Melanocyte of skin (primary cell): ENCODE data around the gene CXXC1. TPM values are rescaled to one million over a fixed set of nuclear protein-coding genes. Genes with fewer than 3 reads are reported as not detected.

Experiments used
- small RNA-seq, 2 donors: library from RNA; depleted of rRNA; stranded (forward); fragments of <200 nt; gene quantifications; one replicate each; pipeline ENCODE3, GENCODE V24; 2012
- total RNA-seq, 2 donors: library from RNA; depleted of rRNA; stranded (reverse); fragments of >200 nt; gene quantifications; 2 replicates each; pipeline ENCODE4 v1.2.3, GENCODE V29; 2012

Gene CXXC1
- total RNA-seq, result 10 to 100 TPM; 37.5 to 54.3 TPM

DNA sequence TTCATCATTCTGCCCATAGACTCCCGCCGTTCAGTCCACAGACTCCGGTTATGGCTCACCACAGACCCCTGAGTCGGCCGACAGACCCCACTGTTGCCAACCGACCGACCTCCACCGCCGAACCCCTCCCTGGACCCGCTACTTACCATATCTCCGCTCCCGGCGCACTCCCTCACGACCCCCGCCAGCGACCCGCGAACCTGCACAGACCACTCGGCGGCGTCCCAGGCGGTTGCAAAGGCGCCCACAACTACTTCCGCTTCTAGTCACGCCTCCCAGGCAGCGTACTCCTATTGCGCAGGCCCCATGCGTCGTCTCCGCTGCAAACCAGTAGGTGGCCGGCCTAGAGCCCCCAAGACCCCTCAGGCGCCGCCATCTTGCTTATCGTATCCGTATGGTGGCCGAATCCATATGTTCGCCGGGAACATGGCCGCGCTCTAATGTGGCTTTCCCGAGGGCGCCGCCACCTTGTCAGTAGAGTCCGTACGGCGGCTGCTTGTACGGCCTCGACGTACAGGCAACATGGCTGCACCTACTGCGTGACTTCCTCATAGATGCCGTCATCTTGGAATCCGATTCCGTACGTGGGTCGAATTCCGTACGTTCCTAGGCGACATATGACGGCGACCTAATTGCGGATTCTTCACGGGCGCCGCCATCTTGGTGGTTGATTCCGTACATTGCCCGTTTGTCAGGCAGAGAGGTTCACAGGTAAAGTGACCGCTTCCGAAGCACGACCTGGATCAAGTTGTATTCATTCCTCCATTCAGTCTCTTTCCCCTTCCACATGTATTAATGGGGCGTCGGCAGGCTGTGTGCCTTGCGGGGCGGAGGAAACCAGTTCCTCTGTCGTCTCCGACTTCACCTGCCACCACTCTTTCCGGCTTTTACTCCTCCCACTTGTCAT lies at the start of gene CXXC1:
Gene CXXC1 (minus strand): TSS at position 252 of the 907 bp plus-strand sequence. CDS start 103 bp downstream, at position 149.

DNA sequence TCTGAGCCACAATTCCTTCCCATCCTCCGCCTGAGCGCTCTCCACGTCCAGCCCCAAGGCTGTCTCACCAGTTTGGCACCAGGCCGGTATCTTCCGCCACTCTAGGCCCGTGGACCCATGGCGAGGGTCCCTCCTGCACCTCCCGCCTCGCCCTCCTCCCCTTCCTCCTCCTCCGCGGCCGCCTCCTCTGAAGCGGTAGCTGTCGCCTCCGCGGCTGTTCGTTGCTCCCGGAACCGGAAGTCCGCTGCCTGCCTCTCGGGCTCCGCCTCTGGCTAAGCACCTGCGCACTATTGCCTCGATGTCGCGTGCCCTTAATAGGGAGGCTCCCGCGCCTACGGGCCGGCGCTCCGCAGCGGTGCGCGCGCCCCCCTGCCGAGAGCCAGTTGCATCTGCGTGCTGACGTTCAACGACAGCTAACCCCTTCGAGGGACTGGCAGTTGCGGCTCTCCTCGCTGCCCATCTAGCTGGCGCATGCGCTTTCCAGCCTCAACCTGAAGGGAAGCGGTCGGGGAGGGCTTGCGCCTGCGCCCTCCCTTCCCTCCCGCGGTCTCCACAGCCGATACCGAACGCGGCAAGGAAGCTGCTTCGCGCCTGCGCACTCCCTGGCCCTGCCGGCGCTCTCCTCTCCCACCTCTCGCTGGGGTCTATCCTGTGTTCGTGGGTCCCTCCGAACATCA lies 6.1 kb downstream of the CXXC1 start, which contains the start of gene MBD1:
Gene MBD1 (minus strand): TSS at position 229 of the 677 bp plus-strand sequence. CDS start 1,531 bp downstream, outside the sequence.

DNA sequence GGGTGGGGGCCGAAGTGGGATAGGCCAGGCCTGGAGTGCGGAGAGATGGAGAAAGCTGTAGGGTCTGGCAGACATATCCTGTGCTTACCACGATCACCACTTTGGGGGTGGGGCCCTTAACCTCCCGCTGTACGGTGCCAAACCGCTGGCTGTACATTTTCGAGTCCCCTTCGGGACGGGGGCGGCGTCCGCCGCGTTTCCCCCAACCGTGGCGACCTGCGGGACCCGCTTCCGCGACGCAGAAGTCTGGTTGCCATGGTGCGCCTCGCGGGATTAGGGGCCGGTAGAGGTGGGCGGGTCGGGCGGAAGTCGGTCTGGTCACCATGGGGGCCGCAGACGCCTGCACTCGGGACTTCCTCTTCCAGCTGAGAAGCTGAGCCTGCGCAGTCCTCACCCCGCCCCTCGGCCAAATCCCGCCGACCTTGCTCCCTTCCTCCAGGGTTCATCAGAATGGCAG lies 21.2 kb downstream of the CXXC1 start, which contains the start of gene CFAP53:
Gene CFAP53 (minus strand): TSS at position 248 of the 457 bp plus-strand sequence. CDS start 91 bp downstream, at position 157.

Small RNA genes lying within 50 kb of the gene (small RNA-seq; reads per million reads assigned to genes)
- 0 reads per million in 2 donors for gene RNA5SP458

Other genes with a start within 250 kb of the CXXC1 start
- gene MYO5B, start 92.5 kb downstream of the CXXC1 start, total RNA-seq, result under 1 TPM; under 0.01 to 0.69 TPM
- gene CFAP53, start 21.2 kb downstream of the CXXC1 start, total RNA-seq, result under 1 TPM; 0.33 to 0.69 TPM
- gene MBD1, start 6.2 kb downstream of the CXXC1 start, total RNA-seq, result 10 to 100 TPM; 55.7 to 58.3 TPM
- gene SKA1, start 87.4 kb upstream of the CXXC1 start, total RNA-seq, result 10 to 100 TPM; 11.7 to 29.0 TPM